ENCODE measurements around the gene PHACTR1.

DNA sequence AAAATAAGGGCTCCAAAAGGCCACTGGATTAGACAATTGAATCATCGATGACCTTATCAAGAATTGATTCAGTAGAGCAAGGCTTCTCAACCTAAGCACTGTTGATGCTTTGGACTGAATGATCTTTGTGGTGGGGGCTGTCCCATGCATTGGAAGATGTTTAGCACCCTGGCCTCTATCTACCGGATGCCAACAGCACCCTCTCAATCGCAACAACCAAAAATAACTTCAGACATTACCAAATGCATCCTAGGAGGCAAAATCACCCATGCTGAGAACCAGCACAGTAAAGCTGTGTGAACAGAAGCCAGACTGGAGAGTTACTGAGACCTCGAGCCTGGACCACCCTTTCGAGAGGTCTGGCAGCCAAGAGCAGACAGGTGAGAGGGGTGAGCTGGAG is 544.3 kb downstream of the PHACTR1 start:
- TF ChIP-seq TCF7L2 (IDR thresholded peaks at IDR 0.05; ENCODE audit: low read depth, low read length), result no peak
- TF ChIP-seq, protein P1, sequence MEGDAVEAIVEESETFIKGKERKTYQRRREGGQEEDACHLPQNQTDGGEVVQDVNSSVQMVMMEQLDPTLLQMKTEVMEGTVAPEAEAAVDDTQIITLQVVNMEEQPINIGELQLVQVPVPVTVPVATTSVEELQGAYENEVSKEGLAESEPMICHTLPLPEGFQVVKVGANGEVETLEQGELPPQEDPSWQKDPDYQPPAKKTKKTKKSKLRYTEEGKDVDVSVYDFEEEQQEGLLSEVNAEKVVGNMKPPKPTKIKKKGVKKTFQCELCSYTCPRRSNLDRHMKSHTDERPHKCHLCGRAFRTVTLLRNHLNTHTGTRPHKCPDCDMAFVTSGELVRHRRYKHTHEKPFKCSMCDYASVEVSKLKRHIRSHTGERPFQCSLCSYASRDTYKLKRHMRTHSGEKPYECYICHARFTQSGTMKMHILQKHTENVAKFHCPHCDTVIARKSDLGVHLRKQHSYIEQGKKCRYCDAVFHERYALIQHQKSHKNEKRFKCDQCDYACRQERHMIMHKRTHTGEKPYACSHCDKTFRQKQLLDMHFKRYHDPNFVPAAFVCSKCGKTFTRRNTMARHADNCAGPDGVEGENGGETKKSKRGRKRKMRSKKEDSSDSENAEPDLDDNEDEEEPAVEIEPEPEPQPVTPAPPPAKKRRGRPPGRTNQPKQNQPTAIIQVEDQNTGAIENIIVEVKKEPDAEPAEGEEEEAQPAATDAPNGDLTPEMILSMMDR (IDR thresholded peaks at IDR 0.05), result no peak
- TF ChIP-seq SIN3A (IDR thresholded peaks at IDR 0.05; ENCODE audit: borderline replicate concordance, insufficient read depth, low read depth, low read length), result no peak
- TF ChIP-seq, protein P2, sequence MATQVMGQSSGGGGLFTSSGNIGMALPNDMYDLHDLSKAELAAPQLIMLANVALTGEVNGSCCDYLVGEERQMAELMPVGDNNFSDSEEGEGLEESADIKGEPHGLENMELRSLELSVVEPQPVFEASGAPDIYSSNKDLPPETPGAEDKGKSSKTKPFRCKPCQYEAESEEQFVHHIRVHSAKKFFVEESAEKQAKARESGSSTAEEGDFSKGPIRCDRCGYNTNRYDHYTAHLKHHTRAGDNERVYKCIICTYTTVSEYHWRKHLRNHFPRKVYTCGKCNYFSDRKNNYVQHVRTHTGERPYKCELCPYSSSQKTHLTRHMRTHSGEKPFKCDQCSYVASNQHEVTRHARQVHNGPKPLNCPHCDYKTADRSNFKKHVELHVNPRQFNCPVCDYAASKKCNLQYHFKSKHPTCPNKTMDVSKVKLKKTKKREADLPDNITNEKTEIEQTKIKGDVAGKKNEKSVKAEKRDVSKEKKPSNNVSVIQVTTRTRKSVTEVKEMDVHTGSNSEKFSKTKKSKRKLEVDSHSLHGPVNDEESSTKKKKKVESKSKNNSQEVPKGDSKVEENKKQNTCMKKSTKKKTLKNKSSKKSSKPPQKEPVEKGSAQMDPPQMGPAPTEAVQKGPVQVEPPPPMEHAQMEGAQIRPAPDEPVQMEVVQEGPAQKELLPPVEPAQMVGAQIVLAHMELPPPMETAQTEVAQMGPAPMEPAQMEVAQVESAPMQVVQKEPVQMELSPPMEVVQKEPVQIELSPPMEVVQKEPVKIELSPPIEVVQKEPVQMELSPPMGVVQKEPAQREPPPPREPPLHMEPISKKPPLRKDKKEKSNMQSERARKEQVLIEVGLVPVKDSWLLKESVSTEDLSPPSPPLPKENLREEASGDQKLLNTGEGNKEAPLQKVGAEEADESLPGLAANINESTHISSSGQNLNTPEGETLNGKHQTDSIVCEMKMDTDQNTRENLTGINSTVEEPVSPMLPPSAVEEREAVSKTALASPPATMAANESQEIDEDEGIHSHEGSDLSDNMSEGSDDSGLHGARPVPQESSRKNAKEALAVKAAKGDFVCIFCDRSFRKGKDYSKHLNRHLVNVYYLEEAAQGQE (IDR thresholded peaks at IDR 0.05; ENCODE audit: insufficient read depth in 1 of 2, low read depth in 2 of 2, low read length in 1 of 2), result no peak
- TF ChIP-seq POLR2AphosphoS5 (IDR thresholded peaks at IDR 0.05; ENCODE audit: low read depth, low read length), result no peak
